GM21786 (cell line): ENCODE data around the gene DAZAP1.

Source experiments
- ATAC-seq: cut with Tn5 transposase; IDR thresholded peaks from one replicate; pipeline ENCODE4 v1.9.1; 2021; ENCODE audit not compliant: unreplicated experiment

DAZAP1 gene

DNA sequence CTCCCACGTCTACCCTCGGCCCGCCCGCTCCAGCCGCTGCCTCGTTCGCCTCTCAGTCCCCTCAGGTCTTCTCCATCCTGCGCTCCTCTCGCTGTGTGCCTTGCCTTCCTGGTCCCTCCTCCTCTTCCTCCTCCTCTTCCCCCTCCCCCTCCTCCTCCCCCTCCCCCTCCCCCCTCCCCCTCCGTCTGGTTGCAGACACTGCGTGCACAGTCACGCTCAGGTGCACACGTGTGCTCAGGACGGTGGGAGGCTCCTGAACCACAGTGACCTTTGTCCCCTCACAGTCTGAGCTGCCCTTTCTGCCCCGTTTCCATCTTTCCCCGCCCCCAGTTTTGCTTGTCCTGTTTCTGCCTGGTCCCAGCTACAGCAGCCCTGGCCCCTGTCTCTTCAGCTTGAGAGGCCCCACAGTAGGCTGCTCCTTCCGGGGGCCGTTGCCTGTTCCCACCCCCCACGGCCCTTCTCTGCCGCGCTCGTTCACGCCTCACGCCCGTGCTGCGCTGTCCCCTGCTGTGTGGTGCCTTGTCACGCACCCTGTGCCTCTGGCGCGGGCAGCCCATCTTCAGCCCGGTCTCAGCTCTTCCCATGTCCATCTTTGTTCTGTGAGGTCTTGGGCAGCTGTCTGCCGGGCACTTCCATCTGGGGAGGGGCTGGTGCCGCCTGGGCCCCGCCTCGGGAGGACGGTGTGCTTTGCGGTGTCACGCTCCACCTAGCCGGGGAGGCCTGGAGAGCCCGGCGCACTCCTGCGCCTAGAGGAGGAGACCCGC lies 17.0 kb downstream of the DAZAP1 start:
- no peak for ATAC-seq

DNA sequence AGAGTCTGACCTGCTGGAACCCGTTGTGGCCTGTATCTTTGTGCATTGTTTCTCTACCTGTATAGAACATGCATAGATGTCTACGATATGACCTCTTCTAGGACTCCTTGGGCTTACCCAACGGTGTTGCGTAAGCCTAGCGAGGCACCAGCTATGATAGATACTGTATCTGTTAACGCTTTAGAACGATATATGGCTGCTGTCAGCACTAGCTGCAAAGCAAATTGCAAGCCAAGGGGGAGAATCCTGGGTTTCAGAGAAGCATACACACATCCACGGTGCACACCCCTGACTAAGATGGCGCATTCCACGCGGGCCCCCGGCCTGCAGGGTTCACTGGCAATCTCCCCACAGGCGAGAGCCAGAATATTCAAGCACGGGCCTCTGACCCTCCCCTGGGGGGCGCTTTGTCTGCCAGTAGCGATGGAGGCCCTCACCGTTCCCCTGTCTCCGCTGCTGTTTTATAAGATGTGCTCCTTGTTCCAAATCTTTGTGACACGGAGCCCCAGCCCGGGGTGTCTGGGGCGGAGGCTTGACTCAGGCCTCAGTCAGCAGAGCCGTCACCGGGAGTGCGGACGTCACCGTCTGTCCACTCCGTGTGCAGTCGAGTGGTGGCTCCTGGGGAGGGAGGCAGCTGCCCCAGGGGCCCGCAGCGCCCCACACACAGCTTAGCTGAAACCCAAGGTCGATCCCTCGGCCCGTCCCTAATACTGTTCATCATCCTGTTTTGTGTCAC lies 17.9 kb downstream of the DAZAP1 start:
- ATAC-seq = no peak

DNA sequence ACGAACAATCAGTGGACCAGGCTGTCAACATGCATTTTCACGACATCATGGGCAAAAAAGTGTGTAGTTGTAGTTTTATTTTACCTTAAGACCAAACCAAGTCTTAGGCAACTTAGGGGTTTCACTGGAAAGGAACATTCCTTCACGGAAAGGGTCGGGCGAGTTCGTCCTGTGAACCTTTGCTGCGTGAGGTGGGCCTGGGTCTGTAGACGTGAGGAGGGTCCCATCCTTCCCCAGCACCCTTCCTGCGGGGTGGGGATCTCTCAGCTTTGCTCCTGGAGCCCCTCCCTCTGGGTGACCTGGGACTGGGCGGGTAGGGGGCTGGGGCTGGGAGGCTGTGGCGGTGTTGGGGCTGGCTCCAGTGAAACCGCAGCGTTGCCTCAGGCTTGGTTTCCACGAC lies 18.5 kb downstream of the DAZAP1 start:
- no peak for ATAC-seq

DNA sequence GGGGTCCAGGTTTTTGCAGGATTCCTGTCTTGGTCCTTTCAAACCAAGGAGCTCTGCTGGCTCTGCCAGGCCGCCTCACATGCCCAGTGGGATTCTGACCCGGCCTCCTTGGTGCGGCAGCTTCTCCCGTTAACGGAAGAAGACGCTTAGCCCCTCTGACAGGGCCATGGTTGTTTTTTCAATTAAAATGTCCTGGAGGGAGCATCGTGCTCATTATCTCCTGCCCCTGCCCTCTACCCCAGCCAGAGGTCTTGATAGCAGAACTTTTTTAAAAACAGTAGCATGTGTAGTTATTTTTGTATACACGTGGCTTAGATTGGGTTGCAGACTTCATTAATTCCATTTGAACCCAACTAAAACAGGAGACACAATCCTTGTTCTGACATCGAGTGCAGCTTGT lies 19.4 kb downstream of the DAZAP1 start:
- no peak for ATAC-seq

DNA sequence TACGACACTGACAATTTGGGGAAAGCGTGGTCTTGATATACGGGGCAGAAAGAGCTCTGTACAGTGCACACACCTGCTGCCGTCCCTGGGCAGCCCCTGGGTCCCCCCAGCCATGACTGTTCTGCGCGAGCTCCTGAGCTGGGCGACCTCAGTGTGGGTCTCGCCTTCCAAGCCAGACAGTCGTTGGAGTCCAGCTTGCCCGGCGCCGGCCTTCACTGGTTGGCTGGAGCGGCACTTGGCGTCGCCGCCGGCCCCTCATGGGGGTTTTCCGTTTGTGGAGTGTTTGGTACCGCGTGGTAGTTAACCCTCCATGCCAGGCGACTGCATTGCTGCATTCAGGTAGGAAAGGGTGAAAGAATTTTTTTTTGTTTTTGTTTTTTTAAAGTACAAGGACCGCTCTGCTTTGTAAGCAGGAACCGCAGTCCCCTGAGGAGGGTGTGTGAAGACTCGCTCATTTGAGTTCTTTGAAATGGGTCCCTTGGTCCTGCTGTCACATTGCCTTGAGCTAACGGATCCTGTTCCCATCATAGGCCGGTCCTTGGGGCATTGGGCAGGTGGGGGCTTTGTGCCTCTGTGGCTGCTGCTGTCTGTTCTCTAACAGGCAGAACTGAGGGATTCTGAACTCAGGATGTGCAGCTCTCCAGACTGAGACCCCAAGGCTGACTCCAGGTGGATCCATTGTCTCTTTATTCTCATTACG lies 20.0 kb downstream of the DAZAP1 start:
- no peak for ATAC-seq

DNA sequence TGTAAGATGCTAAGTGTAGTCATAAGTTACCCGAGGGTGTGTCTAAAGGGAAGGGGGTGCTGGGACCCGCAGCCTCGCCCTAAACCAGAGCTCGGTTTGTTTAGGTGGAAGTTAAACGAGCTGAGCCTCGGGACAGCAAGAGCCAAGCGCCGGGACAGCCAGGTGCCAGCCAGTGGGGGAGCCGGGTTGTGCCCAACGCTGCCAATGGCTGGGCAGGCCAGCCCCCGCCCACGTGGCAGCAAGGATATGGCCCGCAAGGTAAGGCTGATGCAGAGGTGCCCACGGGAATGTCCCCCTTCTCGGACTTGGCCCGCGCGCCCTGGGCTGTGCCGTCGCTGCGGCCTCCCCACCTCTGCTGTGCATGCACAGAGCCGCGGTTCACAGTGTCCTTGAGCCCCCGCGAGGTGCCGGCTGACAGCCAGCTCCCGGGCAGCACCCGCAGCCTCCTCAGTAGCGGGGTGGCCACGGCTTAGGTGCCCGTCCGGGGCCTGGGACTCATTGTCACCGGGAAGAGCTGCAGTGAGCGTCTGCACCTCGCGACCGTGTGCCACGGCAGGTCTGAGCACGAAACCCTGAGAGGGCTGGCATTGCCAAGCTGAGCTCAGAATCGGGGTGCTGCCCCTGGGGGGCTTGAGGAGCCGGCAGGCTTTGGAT lies 21.5 kb downstream of the DAZAP1 start:
- no peak for ATAC-seq

DNA sequence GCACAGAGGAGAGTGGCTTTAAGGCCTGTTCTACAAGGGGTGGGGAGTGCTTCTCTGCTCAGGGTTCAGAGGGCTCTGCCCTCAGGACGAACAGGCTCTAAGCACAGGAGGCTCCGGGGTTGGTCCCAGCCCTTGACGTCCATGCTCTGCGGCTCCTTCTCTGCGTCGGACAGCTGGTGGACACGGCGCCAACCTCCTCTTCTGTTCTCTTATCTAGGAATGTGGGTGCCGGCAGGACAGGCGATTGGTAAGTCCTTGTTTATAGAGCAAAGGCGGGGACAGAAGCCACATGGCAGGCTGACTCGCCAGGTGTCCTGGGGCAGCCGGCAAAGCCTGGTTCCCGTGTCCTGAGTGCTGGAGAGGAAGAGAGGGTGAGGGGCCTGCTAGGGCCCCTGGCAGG lies 22.4 kb downstream of the DAZAP1 start:
- no peak for ATAC-seq

DNA sequence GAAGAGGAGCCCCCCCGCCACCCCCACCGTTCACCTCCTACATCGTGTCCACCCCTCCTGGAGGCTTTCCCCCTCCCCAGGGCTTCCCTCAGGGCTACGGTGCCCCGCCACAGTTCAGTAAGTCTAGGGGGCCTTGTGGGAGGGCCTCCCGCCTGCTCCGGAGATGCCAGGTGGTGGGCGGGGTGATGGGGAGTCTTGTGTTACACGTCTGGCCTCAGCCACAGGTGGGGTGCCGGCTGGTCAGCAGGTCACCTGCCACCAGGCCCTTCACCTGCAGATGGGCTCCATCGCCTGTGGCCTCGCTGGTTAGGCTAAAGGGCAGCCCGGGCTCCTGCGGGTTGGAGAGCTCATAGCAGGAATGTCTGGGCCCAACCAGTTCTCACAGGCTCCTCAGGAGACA lies 22.9 kb downstream of the DAZAP1 start:
- ATAC-seq = no peak

DNA sequence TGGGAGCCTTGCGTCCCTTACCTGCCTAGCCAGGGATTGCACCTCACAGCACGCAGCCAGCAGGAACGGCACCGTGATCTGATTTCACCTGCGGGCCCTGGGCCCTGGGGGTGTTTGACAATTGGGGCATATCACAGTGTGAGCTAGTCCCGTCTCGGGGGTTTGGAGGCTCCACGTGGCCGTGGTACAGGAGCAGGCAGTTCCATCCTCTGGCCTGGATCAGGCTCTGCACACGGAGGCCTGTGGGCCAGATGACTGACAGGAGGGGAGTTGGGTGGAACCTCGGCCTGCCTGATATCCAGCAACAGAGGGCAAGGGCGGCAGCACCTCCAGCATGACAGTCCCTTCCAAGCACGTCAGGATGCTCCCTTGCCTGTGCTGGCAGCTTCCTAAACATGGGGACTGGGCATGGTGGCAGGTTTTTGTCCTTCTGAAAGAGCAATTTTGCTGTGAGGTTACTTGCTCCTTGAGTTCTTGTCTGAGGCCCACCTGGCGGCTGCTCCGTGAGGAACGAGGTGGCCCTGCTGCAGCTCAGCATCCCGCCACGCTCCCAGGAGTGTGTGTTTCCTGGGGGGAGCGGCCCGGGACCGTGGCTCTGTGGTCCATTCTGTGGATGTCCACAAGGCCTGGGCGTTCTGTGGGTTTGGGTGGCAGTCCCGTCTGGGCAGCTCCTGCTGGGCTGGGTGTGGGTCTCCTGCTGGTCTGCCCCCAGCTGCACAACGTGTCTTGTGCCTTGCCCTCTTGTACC lies 24.5 kb downstream of the DAZAP1 start:
- ATAC-seq = no peak

DNA sequence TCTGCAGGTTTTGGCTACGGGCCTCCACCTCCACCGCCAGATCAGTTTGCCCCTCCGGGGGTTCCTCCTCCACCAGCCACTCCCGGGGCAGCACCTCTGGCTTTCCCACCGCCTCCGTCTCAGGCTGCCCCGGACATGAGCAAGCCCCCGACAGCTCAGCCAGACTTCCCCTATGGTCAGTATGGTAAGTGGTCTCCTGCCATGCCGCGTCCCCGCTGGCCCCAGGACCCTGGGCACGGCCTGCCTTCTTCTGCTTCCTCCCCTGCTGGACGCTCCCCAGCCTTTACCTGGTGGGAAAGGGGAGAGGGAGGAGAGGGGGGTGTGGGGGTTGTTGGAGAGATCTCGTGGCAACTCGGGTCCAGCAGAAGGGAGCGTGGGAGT lies 25.1 kb downstream of the DAZAP1 start:
- ATAC-seq = no peak

DNA sequence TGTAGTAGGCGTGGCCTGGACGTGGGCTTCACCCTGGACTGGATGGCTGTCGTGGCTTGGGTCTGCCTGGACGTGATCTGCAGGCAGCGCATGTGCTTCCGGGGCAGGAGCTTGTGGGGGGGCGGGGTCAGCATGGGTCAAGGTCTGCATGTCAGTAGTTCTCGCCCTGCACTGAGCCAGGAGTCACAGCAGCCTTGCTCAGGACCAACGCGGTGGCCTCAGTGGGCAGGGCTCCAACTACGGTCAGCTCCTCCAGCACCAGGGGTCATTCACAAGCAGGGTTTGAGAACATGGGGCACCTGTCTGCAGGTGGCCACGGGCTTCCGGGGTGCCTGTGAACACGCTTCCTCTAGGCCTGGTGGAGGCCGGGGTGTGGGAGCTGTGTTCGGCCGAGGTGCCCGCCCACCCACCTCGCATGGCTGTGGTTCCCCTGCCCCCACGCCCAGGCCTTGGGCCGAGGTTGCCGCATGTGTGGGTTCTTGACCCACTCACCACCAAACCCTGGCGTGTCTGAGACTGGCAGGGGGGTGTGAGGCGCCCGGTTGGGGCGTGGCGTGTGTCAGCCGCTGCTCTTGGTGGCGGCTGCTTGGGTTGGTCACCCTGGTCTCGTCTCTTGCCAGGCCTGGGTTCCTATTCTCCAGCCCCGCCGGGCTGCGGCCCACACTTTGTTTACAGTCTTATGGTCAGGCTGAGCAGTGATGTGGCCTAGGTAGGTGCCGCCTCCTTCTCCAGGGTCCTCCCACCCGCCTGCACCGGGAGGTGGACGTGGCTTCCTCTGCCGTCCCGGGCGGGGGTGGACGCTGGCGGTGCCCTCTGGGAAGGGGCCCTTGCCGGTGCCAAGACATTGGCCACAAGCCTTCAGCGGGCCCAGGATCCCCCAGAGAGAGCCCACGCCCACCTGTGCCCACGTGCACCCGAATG lies 26.0 kb downstream of the DAZAP1 start:
- ATAC-seq = no peak

DNA sequence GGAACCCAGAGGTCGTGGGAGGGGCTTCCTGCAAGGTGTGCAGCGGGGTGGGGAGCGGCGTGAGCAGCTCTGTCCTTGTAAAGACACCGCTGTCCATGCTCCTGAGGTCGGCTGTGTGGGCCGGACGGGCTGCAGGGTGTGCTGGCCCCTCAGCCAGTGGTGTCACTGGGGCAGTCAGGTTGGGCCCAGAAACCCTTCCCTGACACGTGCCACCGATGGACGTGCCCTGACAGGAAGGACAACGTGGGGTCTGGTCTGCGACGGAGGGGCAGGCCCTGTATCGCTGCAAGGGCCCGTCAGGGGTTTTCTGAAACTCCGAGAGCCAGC lies 26.6 kb downstream of the DAZAP1 start:
- no peak for ATAC-seq

DNA sequence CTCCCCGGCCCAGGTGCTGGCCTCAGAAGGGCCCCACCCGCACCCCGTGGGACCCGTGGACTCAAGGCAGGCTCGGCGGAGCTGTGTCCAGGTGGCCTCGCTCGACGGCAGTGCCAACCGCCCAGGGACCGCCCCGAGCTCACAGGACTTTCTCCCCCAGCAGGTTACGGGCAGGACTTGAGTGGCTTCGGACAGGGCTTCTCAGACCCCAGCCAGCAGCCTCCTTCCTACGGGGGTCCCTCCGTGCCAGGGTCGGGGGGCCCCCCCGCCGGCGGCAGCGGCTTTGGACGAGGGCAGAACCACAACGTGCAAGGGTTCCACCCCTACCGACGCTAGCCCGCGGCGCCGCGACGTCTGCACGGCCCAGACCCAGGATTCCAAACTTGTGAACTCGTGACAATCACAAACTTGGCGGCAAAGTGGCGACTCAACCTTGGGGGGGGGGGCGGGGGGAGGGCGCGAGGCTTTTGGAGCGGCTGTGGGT lies 27.2 kb downstream of the DAZAP1 start:
- ATAC-seq = no peak

DNA sequence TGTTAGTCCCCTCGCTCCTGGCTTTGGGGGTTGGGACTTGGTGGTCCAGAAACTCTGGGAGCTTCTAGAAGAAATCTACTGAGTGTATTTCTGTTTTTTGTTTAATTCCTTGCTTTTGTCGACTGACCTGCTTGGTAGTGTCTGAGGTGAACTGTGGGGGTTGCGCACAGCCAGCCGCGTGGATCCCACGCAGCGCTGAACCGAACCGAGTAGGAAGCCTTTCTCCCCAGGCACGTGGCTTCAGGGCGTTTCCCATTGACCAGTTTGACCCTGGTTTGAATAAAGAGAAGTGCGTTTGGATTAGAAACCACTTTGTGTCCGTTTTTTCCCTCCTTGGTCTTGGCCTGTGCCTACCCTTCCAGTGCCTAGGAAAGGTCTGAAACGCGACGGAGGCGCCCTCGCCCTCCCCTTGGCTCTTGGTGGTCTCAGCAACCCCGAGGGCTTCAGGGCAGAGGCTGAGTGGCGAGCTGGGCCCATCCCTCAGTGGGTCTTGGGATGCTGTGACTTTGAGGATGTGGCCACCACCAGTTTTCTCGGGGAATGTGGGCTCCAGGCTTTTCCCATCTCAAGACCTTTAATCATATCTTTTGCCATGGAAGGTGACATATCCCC lies 28.1 kb downstream of the DAZAP1 start:
- ATAC-seq = no peak

DNA sequence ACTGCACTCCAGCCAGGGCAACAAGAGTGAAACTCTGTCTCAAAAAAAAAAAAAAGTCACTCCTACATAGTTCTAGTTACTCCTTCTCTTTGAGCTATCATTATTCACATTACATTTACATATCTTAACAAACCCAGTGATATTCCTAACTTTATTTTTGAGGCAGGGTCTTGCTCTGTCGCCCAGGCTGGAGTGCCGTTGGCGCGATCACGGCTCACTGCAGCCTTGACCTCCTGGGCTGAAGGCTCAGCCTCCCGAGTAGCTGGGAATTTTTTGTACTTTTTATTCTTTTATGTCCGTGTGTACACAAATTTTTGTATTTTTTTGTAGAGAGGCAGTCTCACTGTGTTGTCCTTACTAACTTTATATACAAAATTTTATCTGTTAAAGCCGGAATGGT lies 30.2 kb downstream of the DAZAP1 start:
- ATAC-seq = no peak

DNA sequence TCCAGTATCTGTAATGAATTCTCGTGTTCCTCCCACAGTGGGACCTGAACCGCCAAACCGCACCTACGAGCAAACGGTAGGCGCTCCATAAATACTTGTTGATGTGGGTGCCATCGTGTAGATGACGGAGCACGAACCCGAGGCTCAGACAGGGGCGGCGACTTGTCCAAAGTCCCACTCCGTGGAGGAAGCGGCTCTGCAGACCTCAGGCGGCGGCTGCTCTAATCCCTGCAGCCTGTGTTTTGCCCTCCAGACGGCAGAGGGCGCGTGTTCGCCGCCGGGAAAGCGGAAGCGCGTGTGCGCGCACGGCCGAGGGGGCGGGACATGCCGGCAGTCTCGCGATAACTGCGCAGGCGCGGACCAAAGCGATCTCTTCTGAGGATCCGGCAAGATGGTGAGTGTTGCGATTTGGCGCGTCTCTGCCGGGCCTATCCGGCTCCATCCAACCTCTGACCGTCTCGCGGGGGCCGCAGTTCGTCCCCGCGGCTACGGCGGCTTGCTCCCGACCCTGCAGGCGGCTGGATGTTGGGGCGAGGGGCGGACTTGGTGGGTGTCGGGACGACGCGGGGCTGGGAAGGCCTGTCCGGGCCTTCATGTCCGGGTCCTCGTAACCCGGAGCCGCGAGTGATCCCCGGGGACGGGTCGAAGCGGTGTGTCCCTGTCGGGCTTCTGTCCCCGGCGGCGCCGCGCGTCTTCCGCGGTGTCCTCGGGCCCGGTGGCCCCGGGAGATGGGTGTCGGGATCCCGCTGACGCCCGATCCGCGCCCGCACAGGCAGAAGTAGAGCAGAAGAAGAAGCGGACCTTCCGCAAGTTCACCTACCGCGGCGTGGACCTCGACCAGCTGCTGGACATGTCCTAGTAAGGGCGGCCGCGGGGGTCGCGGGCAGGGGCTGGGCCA lies 30.9 kb downstream of the DAZAP1 start, which contains the start of gene RPS15:
Gene RPS15 (plus strand): TSS at position 362 of the 898 bp plus-strand sequence. CDS start 30 bp downstream, at position 392.
- ATAC-seq = peak; percentile 75

DNA sequence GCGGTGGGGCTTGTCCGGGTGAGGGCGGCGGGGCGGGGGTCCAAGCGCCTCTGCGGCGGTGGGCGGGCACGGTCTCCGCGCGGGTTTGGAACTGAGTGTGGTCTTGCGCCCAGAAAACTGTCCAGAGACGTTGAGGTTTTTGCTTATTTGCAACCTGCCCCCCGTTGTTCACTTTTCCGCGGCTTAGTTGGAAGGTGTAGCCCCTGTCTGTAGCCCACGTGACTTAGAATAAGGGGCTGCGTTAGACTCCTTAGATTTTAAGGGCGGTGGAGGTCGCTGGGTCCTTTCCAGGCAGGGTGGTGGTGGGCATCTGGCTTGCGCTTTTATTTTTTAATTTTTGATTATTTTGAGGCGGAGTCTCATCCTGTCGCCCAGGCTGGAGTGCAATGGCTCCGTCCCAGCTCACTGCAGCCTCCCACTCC lies 31.6 kb downstream of the DAZAP1 start:
- ATAC-seq = no peak
